UCSD-AML1 (cell line): ENCODE results near the gene C4A.
"Not testable (repeated sequence)": the region's sequence is repeated elsewhere in the genome, so short reads cannot be mapped to it uniquely, and the experiment has no call there.

ENCODE experiments used
- DNase-seq: peaks from one replicate; lab custom pipeline; 2025; ENCODE audit not compliant: unreplicated experiment; lab: John Stamatoyannopoulos, UW

C4A gene

GRCh38 chr6:31958741-31959739, 22.8 kb upstream of the C4A start, which contains the start of the genes NELFE and SKIC2:
Gene NELFE, minus strand, starts transcription at chr6:31958971. Its CDS starts 525 bp downstream, at chr6:31958446.
Gene SKIC2, plus strand, starts transcription at chr6:31959175. Its CDS starts 18 bp downstream, at chr6:31959193.
- DNase-seq: peak; percentile 99

- no peak for DNase-seq
Measured at GRCh38 chr6:31961616-31962015, 20.2 kb upstream of the C4A start.

GRCh38 chr6:31963921-31964320, 17.9 kb upstream of the C4A start:
- no peak for DNase-seq

DNA sequence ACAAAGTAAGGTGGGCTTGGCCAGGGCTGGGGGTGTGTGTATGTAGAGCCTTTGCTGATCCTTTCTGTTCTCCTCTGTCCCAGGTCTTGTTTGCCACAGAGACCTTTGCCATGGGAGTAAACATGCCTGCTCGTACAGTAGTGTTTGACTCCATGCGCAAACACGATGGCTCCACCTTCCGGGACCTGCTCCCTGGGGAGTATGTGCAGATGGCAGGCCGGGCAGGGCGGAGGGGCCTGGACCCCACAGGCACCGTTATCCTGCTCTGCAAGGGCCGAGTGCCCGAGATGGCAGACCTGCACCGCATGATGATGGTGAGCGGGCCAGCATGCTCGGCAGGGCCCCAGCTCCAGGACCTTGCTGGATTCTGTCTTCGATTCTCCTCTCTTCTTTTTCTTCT, 16.2 kb upstream of the C4A start:
- DNase-seq: no peak

GRCh38 chr6:31966506-31966905, 15.4 kb upstream of the C4A start:
- no peak for DNase-seq

- DNase-seq: no peak
Measured at GRCh38 chr6:31966997-31967925, 14.6 kb upstream of the C4A start.

GRCh38 chr6:31967926-31968320, 13.9 kb upstream of the C4A start:
- DNase-seq: no peak

DNA sequence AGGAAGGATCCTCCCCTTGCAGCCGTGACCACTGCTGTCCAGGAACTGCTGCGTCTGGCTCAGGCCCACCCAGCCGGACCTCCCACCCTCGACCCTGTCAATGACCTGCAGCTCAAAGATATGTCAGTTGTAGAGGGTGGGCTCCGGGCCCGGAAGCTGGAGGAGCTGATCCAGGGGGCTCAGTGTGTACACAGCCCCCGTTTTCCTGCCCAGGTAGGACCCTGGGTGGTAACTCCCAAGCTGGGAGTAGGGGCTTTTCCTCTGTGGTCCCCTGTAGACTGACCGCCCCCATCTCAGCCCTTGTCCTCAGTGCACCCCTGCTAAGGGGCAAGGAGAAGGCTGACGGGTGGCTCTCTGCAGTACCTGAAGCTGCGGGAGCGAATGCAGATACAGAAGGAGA, 13.5 kb upstream of the C4A start:
- no peak for DNase-seq

DNA sequence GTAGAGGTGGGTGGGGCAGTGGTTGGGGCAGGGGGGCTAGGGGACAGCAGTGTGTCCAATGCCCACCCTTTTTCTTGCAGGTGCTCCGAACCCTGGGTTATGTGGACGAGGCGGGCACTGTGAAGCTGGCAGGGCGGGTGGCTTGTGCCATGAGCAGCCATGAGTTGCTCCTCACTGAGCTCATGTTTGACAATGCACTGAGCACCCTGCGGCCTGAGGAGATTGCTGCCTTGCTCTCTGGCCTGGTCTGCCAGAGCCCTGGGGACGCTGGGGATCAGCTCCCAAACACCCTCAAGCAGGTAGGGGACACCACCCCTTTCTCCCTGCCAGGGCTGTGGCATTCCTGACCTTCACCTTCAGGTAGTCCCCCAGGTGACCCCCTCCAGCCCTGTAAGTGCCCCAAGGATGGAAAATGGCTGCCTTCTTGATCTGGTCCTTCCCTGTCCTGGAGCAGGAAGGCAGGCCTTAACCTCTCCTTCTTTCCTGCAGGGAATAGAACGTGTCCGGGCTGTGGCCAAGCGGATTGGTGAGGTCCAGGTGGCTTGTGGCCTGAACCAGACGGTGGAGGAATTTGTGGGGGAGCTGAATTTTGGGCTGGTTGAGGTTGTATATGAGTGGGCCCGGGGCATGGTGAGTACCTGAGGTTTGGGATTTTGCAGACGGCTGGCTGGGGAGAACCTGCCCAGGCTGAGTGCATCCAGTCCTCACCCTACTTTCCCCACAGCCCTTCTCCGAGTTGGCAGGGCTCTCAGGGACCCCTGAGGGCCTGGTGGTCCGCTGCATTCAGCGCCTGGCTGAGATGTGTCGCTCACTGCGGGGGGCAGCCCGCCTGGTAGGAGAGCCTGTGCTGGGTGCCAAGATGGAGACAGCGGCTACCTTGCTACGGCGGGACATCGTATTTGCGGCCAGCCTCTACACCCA, 12.8 kb upstream of the C4A start:
- no peak for DNase-seq

GRCh38 chr6:31969712-31970603, 11.9 kb upstream of the C4A start:
- DNase-seq: no peak

DNA sequence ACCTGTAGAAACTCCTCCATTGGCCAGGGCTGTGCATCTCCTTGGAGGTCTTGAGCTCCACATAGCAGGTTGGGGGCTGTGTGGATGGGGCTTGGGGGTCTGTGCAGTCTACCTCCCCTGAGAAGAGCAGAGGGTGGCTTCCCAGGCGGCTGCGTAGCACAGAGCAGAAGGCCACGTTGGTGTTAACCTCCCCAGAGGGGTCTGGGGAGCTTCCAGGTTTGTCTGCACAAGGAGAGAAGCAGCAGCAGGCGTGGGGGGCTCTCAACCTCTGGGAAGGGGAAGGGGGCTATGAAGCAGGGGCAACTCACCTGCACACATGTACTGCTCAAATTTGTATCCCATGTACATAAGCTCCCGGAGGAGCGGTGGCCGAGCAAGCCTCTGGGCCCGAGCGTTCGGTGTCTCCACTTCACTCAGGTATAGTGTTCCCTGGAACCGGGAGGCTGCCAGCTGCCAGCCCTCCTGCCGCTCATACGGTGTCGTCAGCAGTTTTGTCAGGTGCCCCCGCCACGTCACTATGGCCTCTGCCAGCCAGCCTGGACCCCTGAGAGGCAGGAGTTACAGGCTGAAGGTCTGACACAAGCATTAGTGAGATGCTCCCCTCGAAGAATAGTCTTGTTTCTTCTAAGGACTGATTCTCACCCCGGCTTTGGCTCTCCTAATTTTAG, 11.1 kb upstream of the C4A start:
- no peak for DNase-seq

DNA sequence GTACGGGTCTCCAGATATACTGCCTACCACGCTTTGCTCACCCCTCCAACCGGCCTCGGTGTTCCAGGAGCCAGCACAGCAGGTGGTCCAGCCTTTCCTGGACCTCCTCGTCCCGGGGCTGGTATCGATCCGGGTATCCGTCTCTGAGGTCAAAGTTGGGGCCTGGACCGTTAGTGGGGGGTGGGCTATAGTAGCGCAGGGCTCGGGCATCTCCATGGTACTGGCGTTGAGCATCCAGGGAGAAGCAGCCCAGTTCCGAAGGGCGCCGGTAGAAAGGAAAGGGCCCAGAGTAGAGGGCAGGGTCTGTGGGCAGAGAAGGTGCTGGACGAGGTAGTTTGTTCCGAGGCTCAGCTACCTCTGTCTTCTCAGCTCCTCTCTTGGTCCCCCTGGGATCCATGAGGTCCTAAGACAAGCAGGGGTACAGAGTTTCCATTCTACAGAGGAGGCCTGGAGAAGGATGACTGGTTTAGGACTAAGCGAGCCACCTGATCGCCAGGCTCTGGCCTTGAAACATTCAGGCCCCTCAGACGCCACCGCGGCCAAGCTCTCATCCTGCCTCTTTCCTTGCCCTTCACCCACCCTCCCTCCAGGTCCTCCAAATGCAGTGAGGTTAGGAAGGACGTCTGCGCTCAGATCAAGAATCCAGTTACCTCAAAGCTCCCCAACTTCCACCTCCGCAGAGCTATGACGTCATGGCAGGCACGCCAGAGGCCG, 10.4 kb upstream of the C4A start:
- DNase-seq: no peak

GRCh38 chr6:31971993-31972708, 9.7 kb upstream of the C4A start, which contains the start of gene DXO:
Gene DXO, minus strand, starts transcription at chr6:31972138. Its CDS starts 463 bp downstream, at chr6:31971675.
- DNase-seq: peak; percentile 98

DNA sequence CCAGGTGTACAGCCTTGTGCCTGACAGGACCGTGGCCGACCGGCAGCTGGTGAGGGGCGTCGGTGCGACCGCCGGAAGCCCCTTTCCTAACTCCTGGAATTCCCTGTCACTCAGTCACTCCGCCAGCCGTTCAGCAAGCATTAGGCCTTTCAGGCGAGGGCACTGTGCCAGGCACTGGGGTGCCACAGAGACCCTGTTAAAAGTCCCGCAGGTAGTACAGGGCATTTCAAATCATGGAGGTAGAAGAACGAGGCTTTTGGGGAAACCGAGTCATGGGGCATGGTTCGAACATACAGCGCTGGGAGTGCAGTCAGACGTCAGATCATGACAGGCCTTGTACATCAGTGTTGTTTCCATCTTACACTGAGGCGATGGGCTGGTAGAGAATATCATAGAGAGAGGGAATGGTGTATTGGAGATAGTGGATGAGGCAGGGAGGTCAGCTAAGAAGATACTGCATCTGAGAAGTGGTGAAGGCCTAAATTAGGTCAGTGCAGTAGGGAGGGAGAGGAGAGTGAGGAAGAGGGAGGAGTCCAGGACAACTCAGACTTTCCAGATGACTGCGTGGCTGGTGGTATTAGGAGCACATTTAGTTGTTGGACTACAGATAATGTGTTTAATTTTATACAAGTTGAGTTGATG, 9.0 kb upstream of the C4A start:
- no peak for DNase-seq

DNA sequence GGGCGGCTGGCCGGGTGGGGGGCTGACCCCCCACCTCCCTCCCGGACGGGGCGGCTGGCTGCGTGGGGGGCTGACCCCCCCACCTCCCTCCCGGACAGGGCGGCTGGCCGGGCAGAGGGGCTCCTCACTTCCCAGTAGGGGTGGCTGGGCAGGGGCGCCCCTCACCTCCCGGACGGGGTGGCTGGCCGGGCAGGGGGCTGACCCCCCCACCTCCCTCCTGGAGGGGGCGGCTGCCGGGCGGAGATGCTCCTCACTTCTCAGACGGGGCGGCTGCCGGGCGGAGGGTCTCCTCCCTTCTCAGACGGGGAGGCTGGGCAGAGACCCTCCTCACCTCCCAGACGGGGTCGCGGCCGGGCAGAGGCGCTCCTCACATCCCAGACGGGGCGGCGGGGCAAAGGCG, 5.8 kb upstream of the C4A start:
- DNase-seq: not testable (repeated sequence)

GRCh38 chr6:31977816-31978431, 3.9 kb upstream of the C4A start:
- no peak for DNase-seq

DNA sequence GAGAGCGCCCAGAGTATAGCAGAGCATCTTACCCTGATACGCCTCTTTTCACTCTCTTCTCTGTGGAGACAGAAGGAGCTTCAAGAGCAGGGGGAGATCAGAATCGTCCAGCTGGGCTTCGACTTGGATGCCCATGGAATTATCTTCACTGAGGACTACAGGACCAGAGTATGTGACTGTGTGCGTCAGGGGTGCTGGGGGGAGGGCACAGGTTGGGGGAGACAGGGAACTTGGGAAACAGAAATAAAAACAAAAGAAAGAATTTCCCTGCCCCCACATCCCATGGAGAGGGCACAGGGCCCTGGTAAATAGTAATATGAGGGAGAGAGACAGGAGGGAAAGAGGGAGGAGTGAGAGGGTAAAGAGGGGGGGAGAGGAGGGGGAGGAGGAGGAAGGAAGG, 3.0 kb upstream of the C4A start:
- no peak for DNase-seq
